ENCODE data around the gene CEP41.
"Not testable (repeated sequence)": the region's sequence is repeated elsewhere in the genome, so short reads cannot be mapped to it uniquely, and the experiment has no call there.

The CEP41 gene

DNA sequence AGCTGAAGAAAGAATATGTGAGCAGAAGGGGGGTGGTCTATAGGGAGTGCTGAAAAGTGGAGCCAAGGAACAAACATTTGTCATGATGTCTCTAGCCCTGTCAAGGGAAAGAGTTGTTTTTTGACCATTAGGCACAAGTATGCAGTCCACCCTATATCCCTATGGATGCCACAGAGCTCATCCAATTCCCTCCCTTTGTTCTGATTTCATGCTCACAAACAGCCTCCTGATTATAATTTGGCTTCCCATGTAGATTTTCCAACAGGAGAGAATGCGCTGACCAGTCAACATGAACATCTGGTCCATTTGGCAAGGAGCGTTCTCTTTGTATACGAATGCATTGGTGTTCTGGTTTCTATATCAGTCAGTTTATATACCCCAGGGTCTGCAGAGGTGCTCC lies 12.1 kb upstream of the CEP41 start:
- no peak for ATAC-seq
- TF ChIP-seq OSR1 (CRISPR knock-in tag; IDR thresholded peaks at IDR 0.05) (no peak), TCF4 (CRISPR knock-in tag; IDR thresholded peaks at IDR 0.05; ENCODE audit: borderline replicate concordance) (no peak), ZNF565 (CRISPR knock-in tag; conservative IDR thresholded peaks at IDR 0.05; ENCODE audit: low read depth) (no peak), ZFP30 (CRISPR knock-in tag; IDR thresholded peaks at IDR 0.05) (no peak), RARB (CRISPR knock-in tag; IDR thresholded peaks at IDR 0.05) (no peak), CSDC2 (CRISPR knock-in tag; IDR thresholded peaks at IDR 0.05) (no peak), ZNF8 (CRISPR knock-in tag; IDR thresholded peaks at IDR 0.05) (no peak), SNAI2 (CRISPR knock-in tag; IDR thresholded peaks at IDR 0.05) (no peak), PPARA (CRISPR knock-in tag; IDR thresholded peaks at IDR 0.05; ENCODE audit: borderline replicate concordance) (no peak), ARNTL (CRISPR knock-in tag; IDR thresholded peaks at IDR 0.05; ENCODE audit: borderline replicate concordance, low read depth) (no peak), ZFP3 (CRISPR knock-in tag; IDR thresholded peaks at IDR 0.05) (no peak), ZNF70 (CRISPR knock-in tag; IDR thresholded peaks at IDR 0.05) (no peak), GLIS3 (CRISPR knock-in tag; IDR thresholded peaks at IDR 0.05) (no peak), ISL1 (CRISPR knock-in tag; IDR thresholded peaks at IDR 0.05) (no peak)
- TF ChIP-seq, protein P1, sequence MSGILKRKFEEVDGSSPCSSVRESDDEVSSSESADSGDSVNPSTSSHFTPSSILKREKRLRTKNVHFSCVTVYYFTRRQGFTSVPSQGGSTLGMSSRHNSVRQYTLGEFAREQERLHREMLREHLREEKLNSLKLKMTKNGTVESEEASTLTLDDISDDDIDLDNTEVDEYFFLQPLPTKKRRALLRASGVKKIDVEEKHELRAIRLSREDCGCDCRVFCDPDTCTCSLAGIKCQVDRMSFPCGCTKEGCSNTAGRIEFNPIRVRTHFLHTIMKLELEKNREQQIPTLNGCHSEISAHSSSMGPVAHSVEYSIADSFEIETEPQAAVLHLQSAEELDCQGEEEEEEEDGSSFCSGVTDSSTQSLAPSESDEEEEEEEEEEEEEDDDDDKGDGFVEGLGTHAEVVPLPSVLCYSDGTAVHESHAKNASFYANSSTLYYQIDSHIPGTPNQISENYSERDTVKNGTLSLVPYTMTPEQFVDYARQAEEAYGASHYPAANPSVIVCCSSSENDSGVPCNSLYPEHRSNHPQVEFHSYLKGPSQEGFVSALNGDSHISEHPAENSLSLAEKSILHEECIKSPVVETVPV (CRISPR knock-in tag; IDR thresholded peaks at IDR 0.05): no peak
- TF ChIP-seq, protein P2, sequence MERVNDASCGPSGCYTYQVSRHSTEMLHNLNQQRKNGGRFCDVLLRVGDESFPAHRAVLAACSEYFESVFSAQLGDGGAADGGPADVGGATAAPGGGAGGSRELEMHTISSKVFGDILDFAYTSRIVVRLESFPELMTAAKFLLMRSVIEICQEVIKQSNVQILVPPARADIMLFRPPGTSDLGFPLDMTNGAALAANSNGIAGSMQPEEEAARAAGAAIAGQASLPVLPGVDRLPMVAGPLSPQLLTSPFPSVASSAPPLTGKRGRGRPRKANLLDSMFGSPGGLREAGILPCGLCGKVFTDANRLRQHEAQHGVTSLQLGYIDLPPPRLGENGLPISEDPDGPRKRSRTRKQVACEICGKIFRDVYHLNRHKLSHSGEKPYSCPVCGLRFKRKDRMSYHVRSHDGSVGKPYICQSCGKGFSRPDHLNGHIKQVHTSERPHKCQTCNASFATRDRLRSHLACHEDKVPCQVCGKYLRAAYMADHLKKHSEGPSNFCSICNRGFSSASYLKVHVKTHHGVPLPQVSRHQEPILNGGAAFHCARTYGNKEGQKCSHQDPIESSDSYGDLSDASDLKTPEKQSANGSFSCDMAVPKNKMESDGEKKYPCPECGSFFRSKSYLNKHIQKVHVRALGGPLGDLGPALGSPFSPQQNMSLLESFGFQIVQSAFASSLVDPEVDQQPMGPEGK (CRISPR knock-in tag; IDR thresholded peaks at IDR 0.05; ENCODE audit: borderline replicate concordance): no peak
- TF ChIP-seq, protein P3, sequence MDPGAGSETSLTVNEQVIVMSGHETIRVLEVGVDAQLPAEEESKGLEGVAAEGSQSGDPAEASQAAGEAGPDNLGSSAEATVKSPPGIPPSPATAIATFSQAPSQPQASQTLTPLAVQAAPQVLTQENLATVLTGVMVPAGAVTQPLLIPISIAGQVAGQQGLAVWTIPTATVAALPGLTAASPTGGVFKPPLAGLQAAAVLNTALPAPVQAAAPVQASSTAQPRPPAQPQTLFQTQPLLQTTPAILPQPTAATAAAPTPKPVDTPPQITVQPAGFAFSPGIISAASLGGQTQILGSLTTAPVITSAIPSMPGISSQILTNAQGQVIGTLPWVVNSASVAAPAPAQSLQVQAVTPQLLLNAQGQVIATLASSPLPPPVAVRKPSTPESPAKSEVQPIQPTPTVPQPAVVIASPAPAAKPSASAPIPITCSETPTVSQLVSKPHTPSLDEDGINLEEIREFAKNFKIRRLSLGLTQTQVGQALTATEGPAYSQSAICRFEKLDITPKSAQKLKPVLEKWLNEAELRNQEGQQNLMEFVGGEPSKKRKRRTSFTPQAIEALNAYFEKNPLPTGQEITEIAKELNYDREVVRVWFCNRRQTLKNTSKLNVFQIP (CRISPR knock-in tag; IDR thresholded peaks at IDR 0.05; ENCODE audit: borderline replicate concordance, low read depth): no peak

DNA sequence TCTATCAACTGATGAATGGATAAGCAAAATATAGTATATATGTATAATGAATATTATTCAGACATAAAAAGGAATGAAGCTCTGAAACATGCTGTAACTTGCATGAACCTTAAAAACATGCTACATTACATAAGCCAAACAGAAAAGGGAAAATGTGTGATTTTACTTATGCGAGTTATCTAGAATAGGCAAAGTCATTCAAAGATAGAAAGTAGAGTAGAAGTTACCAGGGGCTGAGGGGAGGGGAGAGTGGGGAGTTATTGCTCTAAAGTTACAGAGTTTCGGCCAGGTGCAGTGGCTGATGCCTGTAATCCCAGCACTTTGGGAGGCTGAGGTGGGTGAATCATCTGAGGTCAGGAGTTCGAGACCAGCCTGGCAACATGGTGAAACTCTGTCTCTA lies 10.5 kb upstream of the CEP41 start:
- not testable (repeated sequence) for ATAC-seq

DNA sequence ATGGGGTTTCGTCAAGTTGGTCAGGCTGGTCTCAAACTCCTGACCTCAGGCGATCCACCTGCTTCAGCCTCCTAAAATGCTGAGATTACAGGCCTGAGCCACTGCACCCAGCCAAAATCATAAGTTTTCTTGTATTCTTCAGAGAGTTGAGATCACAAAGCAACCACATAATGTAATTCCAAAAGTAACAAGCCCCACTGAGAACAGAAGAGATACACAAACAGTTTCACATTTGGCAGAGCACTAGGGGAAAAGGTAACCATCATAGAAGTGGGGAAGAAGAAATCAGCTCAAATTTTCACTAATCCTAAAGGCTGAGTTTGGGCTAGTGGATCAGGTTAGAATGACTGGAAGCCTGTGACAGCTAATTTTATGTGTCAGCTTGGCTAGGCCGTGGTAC lies 5.4 kb upstream of the CEP41 start:
- ATAC-seq: no peak
- TF ChIP-seq SNAI2 (CRISPR knock-in tag; IDR thresholded peaks at IDR 0.05) (no peak), ISL1 (CRISPR knock-in tag; IDR thresholded peaks at IDR 0.05) (no peak), ZNF70 (CRISPR knock-in tag; IDR thresholded peaks at IDR 0.05) (no peak), ZNF8 (CRISPR knock-in tag; IDR thresholded peaks at IDR 0.05) (no peak), GLIS3 (CRISPR knock-in tag; IDR thresholded peaks at IDR 0.05) (no peak), TCF4 (CRISPR knock-in tag; IDR thresholded peaks at IDR 0.05; ENCODE audit: borderline replicate concordance) (no peak), OSR1 (CRISPR knock-in tag; IDR thresholded peaks at IDR 0.05) (no peak), ZC3H10 (CRISPR knock-in tag; IDR thresholded peaks at IDR 0.05) (no peak), PPARA (CRISPR knock-in tag; IDR thresholded peaks at IDR 0.05; ENCODE audit: borderline replicate concordance) (no peak), ZFP30 (CRISPR knock-in tag; IDR thresholded peaks at IDR 0.05) (no peak), CSDC2 (CRISPR knock-in tag; IDR thresholded peaks at IDR 0.05) (no peak), ARNTL (CRISPR knock-in tag; IDR thresholded peaks at IDR 0.05; ENCODE audit: borderline replicate concordance, low read depth) (no peak), ZNF565 (CRISPR knock-in tag; conservative IDR thresholded peaks at IDR 0.05; ENCODE audit: low read depth) (no peak), ZFP3 (CRISPR knock-in tag; IDR thresholded peaks at IDR 0.05) (no peak), ESRRG (CRISPR knock-in tag; IDR thresholded peaks at IDR 0.05) (no peak), RARB (CRISPR knock-in tag; IDR thresholded peaks at IDR 0.05) (no peak)
- TF ChIP-seq, protein P4, sequence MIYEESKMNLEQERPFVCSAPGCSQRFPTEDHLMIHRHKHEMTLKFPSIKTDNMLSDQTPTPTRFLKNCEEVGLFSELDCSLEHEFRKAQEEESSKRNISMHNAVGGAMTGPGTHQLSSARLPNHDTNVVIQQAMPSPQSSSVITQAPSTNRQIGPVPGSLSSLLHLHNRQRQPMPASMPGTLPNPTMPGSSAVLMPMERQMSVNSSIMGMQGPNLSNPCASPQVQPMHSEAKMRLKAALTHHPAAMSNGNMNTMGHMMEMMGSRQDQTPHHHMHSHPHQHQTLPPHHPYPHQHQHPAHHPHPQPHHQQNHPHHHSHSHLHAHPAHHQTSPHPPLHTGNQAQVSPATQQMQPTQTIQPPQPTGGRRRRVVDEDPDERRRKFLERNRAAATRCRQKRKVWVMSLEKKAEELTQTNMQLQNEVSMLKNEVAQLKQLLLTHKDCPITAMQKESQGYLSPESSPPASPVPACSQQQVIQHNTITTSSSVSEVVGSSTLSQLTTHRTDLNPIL (CRISPR knock-in tag; IDR thresholded peaks at IDR 0.05; ENCODE audit: low read depth): no peak
- TF ChIP-seq, protein P2 (CRISPR knock-in tag; IDR thresholded peaks at IDR 0.05; ENCODE audit: borderline replicate concordance): no peak
- TF ChIP-seq, protein P1 (CRISPR knock-in tag; IDR thresholded peaks at IDR 0.05): no peak
- TF ChIP-seq, protein P3 (CRISPR knock-in tag; IDR thresholded peaks at IDR 0.05; ENCODE audit: borderline replicate concordance, low read depth): no peak

Data from SK-N-SH treated with all-trans-retinoic acid at 6 μM for 48 hours (cell line).